PC-3 (cell line): ENCODE data around the gene NTRK2. TPM values are rescaled to one million over a fixed set of nuclear protein-coding genes. Genes with fewer than 3 reads are reported as not detected.

Source experiments
- ATAC-seq: fragments of 200-7000 bp; cut with Tn5 transposase; 2 replicates; pipeline ENCODE4 v1.9.1; 2020; ENCODE audit warnings: mild to moderate bottlenecking, moderate library complexity
- BruUV-seq: library from RNA; stranded (reverse); fragments of 400-500 nt; replicated peaks from 2 replicates; lab custom pipeline; 2021; lab: Mats Ljungman, UMichigan
- CTCF ChIA-PET: fragments of 300-600 bp; sonication (Branson Sonifier 250); formaldehyde crosslinking; loops from one replicate; lab custom pipeline; 2022; ENCODE audit warnings: antibody characterized with exemption; lab: Charles Lee
- POLR2A ChIA-PET: fragments of 300-600 bp; sonication (Branson Sonifier 250); formaldehyde crosslinking; loops from one replicate; lab custom pipeline; 2022; ENCODE audit warnings: antibody characterized with exemption; ENCODE audit not compliant: unreplicated experiment; lab: Charles Lee
- DNase-seq: peaks from one replicate; pipeline ENCODE4 v3.0.0-alpha.2; 2015
- H2AFZ ChIP-seq: fragments of 300-600 bp; sonication (generic); 2 replicates; pipeline ENCODE4 v1.6.0; 2016; ENCODE audit warnings: antibody characterized with exemption, low read length
- H3F3A ChIP-seq: fragments of 300-600 bp; sonication (generic); one replicate; pipeline ENCODE4 v1.6.0; 2017; ENCODE audit warnings: antibody characterized with exemption, low read length, control low read depth, mild to moderate bottlenecking; ENCODE audit not compliant: unreplicated experiment
- H3K27ac ChIP-seq: fragments of 300-600 bp; sonication (generic); 2 replicates; pipeline ENCODE4 v1.5.1; 2016; ENCODE audit warnings: mild to moderate bottlenecking, low read length
- H3K27me3 ChIP-seq: fragments of 300-600 bp; sonication (generic); 2 replicates; pipeline ENCODE4 v1.6.1; 2016; ENCODE audit warnings: low read length, mixed read lengths
- H3K36me3 ChIP-seq: fragments of 300-600 bp; sonication (generic); 2 replicates; pipeline ENCODE4 v1.6.1; 2016; ENCODE audit warnings: low read depth, mixed run types, low read length, mixed read lengths
- H3K4me1 ChIP-seq: fragments of 300-600 bp; sonication (generic); 2 replicates; pipeline ENCODE4 v1.5.1; 2016; ENCODE audit warnings: low read length; ENCODE audit not compliant: insufficient read depth
- H3K4me2 ChIP-seq: fragments of 300-600 bp; sonication (generic); 2 replicates; pipeline ENCODE4 v1.6.0; 2016; ENCODE audit warnings: low read length
- H3K4me3 ChIP-seq: fragments of 300-600 bp; sonication (generic); 2 replicates; pipeline ENCODE4 v1.5.1; 2016; ENCODE audit warnings: mild to moderate bottlenecking, low read length, mixed read lengths
- H3K79me2 ChIP-seq: fragments of 300-600 bp; sonication (generic); 2 replicates; pipeline ENCODE4 v1.6.1; 2017; ENCODE audit warnings: low read length, mixed read lengths
- H3K9ac ChIP-seq: fragments of 300-600 bp; sonication (generic); 2 replicates; pipeline ENCODE4 v1.6.0; 2016; ENCODE audit warnings: mild to moderate bottlenecking, low read length
- H3K9me2 ChIP-seq: fragments of 300-600 bp; sonication (generic); replicated peaks from 2 replicates; pipeline ENCODE4 v1.6.1; 2016; ENCODE audit warnings: mixed run types, low read length, mixed read lengths
- H3K9me3 ChIP-seq: fragments of 300-600 bp; sonication (generic); 2 replicates; pipeline ENCODE4 v1.6.1; 2016; ENCODE audit warnings: low read length, mixed read lengths
- H4K20me1 ChIP-seq: fragments of 300-600 bp; sonication (generic); 2 replicates; pipeline ENCODE4 v1.6.1; 2016; ENCODE audit warnings: low read length, mixed read lengths
- EZH2 ChIP-seq: fragments of 300-600 bp; sonication (generic); IDR thresholded peaks from one replicate; pipeline ENCODE4 v1.6.1; 2017; ENCODE audit warnings: antibody characterized with exemption, mild to moderate bottlenecking, low read length; ENCODE audit not compliant: unreplicated experiment
- EZH2phosphoT487 ChIP-seq: fragments of 300-600 bp; sonication (generic); IDR thresholded peaks from 2 replicates; pipeline ENCODE4 v1.6.1; 2018; ENCODE audit warnings: mild to moderate bottlenecking, antibody characterized with exemption, low read length, borderline replicate concordance
- intact Hi-C: fragments of 100-400 bp; cut with micrococcal nuclease; formaldehyde crosslinking; loops from 2 replicates; pipeline ENCODE4 v1.9.0; 2023
- total RNA-seq: library from RNA; depleted of rRNA; stranded (reverse); fragments of >200 nt; gene quantifications from 2 replicates; pipeline ENCODE4 v1.2.3, GENCODE V29; 2014
- TF ChIP-seq, protein P1 (sequence below): fragments of 300-600 bp; sonication (generic); conservative IDR thresholded peaks from 2 replicates; pipeline ENCODE4 v1.5.1; 2017; ENCODE audit warnings: antibody characterized with exemption, low read depth, mild to moderate bottlenecking, low read length

NTRK2 gene
- total RNA-seq, 1 experiment from 2014 or later, result not detected

DNA sequence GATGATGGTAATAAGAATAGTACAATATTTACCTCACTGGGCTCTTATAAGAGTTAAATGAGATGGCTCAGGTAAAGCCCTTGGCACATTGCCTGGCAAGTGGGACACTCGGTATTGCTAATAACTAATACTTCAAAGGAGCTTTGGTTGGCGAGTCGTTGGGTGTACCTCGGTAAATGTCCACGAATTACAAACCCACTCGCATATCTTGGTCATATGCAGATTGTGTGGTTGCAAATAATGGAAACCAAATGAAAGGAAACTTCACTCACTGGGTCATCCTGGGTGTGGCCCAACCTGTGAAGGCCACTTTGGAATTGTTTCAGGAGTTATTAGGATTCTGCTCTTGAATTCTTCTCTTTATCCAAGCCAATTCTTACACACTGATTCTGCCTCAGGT, 147.5 kb downstream of the NTRK2 start:
- POLR2A ChIA-PET, result no interaction called here
- TF ChIP-seq EZH2phosphoT487, result no peak
- TF ChIP-seq EZH2, result no peak
- TF ChIP-seq, protein P1, sequence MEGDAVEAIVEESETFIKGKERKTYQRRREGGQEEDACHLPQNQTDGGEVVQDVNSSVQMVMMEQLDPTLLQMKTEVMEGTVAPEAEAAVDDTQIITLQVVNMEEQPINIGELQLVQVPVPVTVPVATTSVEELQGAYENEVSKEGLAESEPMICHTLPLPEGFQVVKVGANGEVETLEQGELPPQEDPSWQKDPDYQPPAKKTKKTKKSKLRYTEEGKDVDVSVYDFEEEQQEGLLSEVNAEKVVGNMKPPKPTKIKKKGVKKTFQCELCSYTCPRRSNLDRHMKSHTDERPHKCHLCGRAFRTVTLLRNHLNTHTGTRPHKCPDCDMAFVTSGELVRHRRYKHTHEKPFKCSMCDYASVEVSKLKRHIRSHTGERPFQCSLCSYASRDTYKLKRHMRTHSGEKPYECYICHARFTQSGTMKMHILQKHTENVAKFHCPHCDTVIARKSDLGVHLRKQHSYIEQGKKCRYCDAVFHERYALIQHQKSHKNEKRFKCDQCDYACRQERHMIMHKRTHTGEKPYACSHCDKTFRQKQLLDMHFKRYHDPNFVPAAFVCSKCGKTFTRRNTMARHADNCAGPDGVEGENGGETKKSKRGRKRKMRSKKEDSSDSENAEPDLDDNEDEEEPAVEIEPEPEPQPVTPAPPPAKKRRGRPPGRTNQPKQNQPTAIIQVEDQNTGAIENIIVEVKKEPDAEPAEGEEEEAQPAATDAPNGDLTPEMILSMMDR, result no peak
- ATAC-seq, result no peak

DNA sequence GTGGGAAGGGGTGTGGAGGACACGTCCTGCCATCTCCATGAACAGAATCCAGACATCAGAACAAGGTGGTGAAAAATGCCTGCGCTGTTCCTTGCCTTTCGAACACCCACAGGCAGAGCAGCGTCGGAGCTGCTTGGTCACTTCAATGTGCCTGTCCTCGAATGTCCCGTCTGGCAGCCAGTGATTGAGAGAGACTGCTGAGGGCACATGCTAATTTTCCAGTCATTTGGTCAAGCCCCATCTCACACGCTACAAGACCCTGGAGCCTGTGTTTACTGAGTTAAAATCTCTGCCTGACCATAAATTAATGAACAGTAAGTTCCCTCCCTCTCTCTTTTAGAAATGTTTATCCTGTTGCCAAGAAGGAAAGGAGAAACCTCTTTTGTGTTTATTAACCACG, 149.3 kb downstream of the NTRK2 start:
- intact Hi-C loops, result no loop called here
- no peak for TF ChIP-seq EZH2phosphoT487
- TF ChIP-seq EZH2, result no peak
- TF ChIP-seq, protein P1, result no peak
- no peaks in the 10 kb centered on the region; the same call in 1 of the 2 replicates for H3K27me3 ChIP-seq
- no peak overlapping the region for H2AFZ ChIP-seq
- CTCF ChIA-PET, result no interaction called here
- BruUV-seq, result no TSS peak
- H4K20me1 ChIP-seq, result no peaks in the 10 kb centered on the region
- DNase-seq (no peak), ATAC-seq (no peak)
- H3K4me3 ChIP-seq, result no peak overlapping the region
- H3K4me1 ChIP-seq, result no peaks in the 10 kb centered on the region
- no peaks in the 10 kb centered on the region for H3F3A ChIP-seq
- no peak overlapping the region for H3K9ac ChIP-seq
- POLR2A ChIA-PET, result no interaction called here
- H3K4me2 ChIP-seq, result no peak overlapping the region
- H3K27ac ChIP-seq, result no peak overlapping the region
- H3K79me2 ChIP-seq, result no peaks in the 10 kb centered on the region
- H3K9me2 ChIP-seq, result no peaks in the 10 kb centered on the region
- H3K36me3 ChIP-seq, result no peaks in the 10 kb centered on the region
- no peaks in the 10 kb centered on the region for H3K9me3 ChIP-seq

More for the DNA sequence above, 147.5 kb downstream of the NTRK2 start:
- Histone ChIP-seq H3K36me3 (no peaks in the 10 kb centered on the region), H3K9ac (no peak overlapping the region), H3K9me3 (no peaks in the 10 kb centered on the region), H2AFZ (no peak overlapping the region), H3K4me1 (no peaks in the 10 kb centered on the region), H3K4me2 (no peak overlapping the region), H3K4me3 (no peak overlapping the region), H4K20me1 (no peaks in the 10 kb centered on the region), H3K9me2 (no peaks in the 10 kb centered on the region), H3K27ac (no peak overlapping the region), H3F3A (no peaks in the 10 kb centered on the region), H3K79me2 (no peaks in the 10 kb centered on the region), H3K27me3 (no peaks in the 10 kb centered on the region; the same call in 1 of the 2 replicates)
- CTCF ChIA-PET, result no interaction called here
- BruUV-seq, result no TSS peak
- intact Hi-C loops, result no loop called here
- no peak for DNase-seq

DNA sequence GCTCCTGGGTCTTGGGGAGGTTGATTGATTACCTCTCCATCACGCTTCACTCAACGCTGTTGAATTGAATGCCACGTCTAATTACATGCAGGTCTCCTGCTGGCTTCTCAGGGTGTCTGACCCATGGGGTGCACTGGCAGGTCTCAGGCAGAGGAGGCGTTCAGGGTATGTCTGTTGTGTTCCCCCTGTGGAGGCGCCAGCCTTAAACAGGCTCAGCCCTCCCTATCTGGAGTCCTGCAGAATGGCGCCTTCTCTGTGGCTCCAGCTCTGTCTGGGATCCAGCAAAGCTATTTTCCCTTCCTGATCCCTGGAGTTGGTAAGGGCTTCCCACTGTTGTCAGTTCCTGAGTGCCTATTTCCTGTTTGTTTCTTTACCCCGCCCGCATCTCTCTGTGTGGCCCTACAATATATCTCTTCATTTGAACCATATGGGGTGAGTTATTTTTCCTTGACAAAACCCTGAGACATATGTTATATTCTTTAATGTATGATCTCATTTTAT, 150.0 kb downstream of the NTRK2 start:
- intact Hi-C loops, result no loop called here
- no peaks in the 10 kb centered on the region for H3K36me3 ChIP-seq
- no peaks in the 10 kb centered on the region for H4K20me1 ChIP-seq
- H3K9me2 ChIP-seq, result no peaks in the 10 kb centered on the region
- H3K27ac ChIP-seq, result no peak overlapping the region
- no peaks in the 10 kb centered on the region for H3F3A ChIP-seq
- ATAC-seq (no peak), DNase-seq (no peak)
- H3K27me3 ChIP-seq, result no peaks in the 10 kb centered on the region; the same call in 1 of the 2 replicates
- ChIA-PET CTCF (no interaction called here), POLR2A (no interaction called here)
- H3K4me1 ChIP-seq, result no peaks in the 10 kb centered on the region
- no peaks in the 10 kb centered on the region for H3K9me3 ChIP-seq
- H3K4me2 ChIP-seq, result no peak overlapping the region
- TF ChIP-seq, protein P1, result no peak
- TF ChIP-seq EZH2, result no peak
- TF ChIP-seq EZH2phosphoT487, result no peak
- H2AFZ ChIP-seq, result no peak overlapping the region
- no peaks in the 10 kb centered on the region for H3K79me2 ChIP-seq
- H3K9ac ChIP-seq, result no peak overlapping the region
- no TSS peak for BruUV-seq
- no peak overlapping the region for H3K4me3 ChIP-seq
